CD1c-positive myeloid dendritic cell (primary cell): ENCODE results near the gene NUAK1.

Experiments used
- DNase-seq: peaks from one replicate; pipeline ENCODE4 v3.0.0-alpha.2; 2016; ENCODE audit errors: extremely low spot score

The NUAK1 gene

GRCh38 chr12:106082216-106083175 lies 56.3 kb downstream of the NUAK1 start:
- DNase-seq, result no peak

- DNase-seq, result no peak
These were observed 57.1 kb downstream of the NUAK1 start for GRCh38 chr12:106081606-106082005.

- no peak for DNase-seq
These were observed 58.0 kb downstream of the NUAK1 start for GRCh38 chr12:106080791-106081170.

- no peak for DNase-seq
These were observed 58.5 kb downstream of the NUAK1 start for GRCh38 chr12:106080041-106080790.

- DNase-seq, result no peak
These were observed 59.5 kb downstream of the NUAK1 start for GRCh38 chr12:106079148-106079738.

- DNase-seq, result no peak
These were observed 60.3 kb downstream of the NUAK1 start for GRCh38 chr12:106078358-106079010.

GRCh38 chr12:106074706-106075392 lies 63.9 kb downstream of the NUAK1 start:
- no peak for DNase-seq

GRCh38 chr12:106074361-106074705 lies 64.4 kb downstream of the NUAK1 start:
- DNase-seq, result no peak

GRCh38 chr12:106073179-106073578 lies 65.6 kb downstream of the NUAK1 start:
- no peak for DNase-seq

- DNase-seq, result no peak
These were observed 66.0 kb downstream of the NUAK1 start for GRCh38 chr12:106072751-106073150.

GRCh38 chr12:106071686-106072085 lies 67.1 kb downstream of the NUAK1 start:
- DNase-seq, result no peak

GRCh38 chr12:106070611-106071010 lies 68.1 kb downstream of the NUAK1 start:
- DNase-seq, result no peak

- no peak for DNase-seq
These were observed 68.6 kb downstream of the NUAK1 start for GRCh38 chr12:106070147-106070546.

GRCh38 chr12:106068296-106068695 lies 70.5 kb downstream of the NUAK1 start:
- no peak for DNase-seq

- DNase-seq, result no peak
These were observed 71.0 kb downstream of the NUAK1 start for GRCh38 chr12:106067606-106068205.

- DNase-seq, result no peak
These were observed 71.9 kb downstream of the NUAK1 start for GRCh38 chr12:106066726-106067325.

GRCh38 chr12:106066051-106066705 lies 72.6 kb downstream of the NUAK1 start:
- no peak for DNase-seq

GRCh38 chr12:106065506-106065905 lies 73.2 kb downstream of the NUAK1 start:
- no peak for DNase-seq

- no peak for DNase-seq
These were observed 74.1 kb downstream of the NUAK1 start for GRCh38 chr12:106064721-106065021.
